Osteoblast (primary cell): Measurements from ENCODE around the gene UBL7. TPM values are rescaled to one million over a fixed set of nuclear protein-coding genes. Genes with fewer than 3 reads are reported as not detected.

Source experiments
- DNase-seq: peaks from one replicate; pipeline ENCODE4 v3.0.0; 2011; ENCODE audit warnings: low spot score, mixed read lengths; ENCODE audit not compliant: insufficient read length; ENCODE audit errors: missing footprints
- H2AFZ ChIP-seq: 2 replicates; pipeline ENCODE4 v1.6.0; 2011; ENCODE audit warnings: mild to moderate bottlenecking, low read length
- H3K27ac ChIP-seq: 2 replicates; pipeline ENCODE4 v1.5.1; 2011; ENCODE audit warnings: mild to moderate bottlenecking, low read depth, low read length, moderate library complexity
- H3K27me3 ChIP-seq: 2 replicates; pipeline ENCODE4 v1.6.0; 2012; ENCODE audit warnings: mild to moderate bottlenecking, control low read depth, inconsistent platforms, low read length, moderate library complexity; ENCODE audit not compliant: insufficient read depth
- H3K36me3 ChIP-seq: 2 replicates; pipeline ENCODE4 v1.5.1; 2011; ENCODE audit warnings: mild to moderate bottlenecking, low read length, control low read depth, moderate library complexity; ENCODE audit not compliant: insufficient read depth
- H3K4me1 ChIP-seq: 2 replicates; pipeline ENCODE4 v1.5.1; 2011; ENCODE audit warnings: mild to moderate bottlenecking, low read length, control low read depth, moderate library complexity; ENCODE audit not compliant: insufficient read depth
- H3K4me2 ChIP-seq: 2 replicates; pipeline ENCODE4 v1.6.0; 2011; ENCODE audit warnings: mild to moderate bottlenecking, low read length; ENCODE audit not compliant: insufficient read depth
- H3K4me3 ChIP-seq: fragments of 200-600 bp; sonication (generic); 3 replicates; pipeline ENCODE4 v1.5.1; 2012; ENCODE audit warnings: mild to moderate bottlenecking, low read length, inconsistent platforms; ENCODE audit not compliant: insufficient read depth
- H3K79me2 ChIP-seq: 2 replicates; pipeline ENCODE4 v1.6.0; 2012; ENCODE audit warnings: mild to moderate bottlenecking, low read length, control low read depth, inconsistent platforms; ENCODE audit not compliant: insufficient read depth
- H3K9me3 ChIP-seq: 2 replicates; pipeline ENCODE4 v1.5.1; 2011; ENCODE audit warnings: low read depth, low read length, control low read depth
- H4K20me1 ChIP-seq: 2 replicates; pipeline ENCODE4 v1.6.0; 2012; ENCODE audit warnings: mild to moderate bottlenecking, low read length, control low read depth; ENCODE audit not compliant: insufficient read depth
- total RNA-seq: library from RNA; depleted of rRNA; stranded (reverse); fragments of >200 nt; gene quantifications from 2 replicates; pipeline ENCODE4 v1.2.3, GENCODE V29; 2012
- TF ChIP-seq, protein P1 (sequence below): IDR thresholded peaks from 2 replicates; pipeline ENCODE4 v1.5.1; 2011; ENCODE audit warnings: mild to moderate bottlenecking, low read depth, low read length, moderate library complexity; ENCODE audit errors: extremely low read depth

Gene UBL7
- total RNA-seq, 1 donor, result 39.8 TPM

DNA sequence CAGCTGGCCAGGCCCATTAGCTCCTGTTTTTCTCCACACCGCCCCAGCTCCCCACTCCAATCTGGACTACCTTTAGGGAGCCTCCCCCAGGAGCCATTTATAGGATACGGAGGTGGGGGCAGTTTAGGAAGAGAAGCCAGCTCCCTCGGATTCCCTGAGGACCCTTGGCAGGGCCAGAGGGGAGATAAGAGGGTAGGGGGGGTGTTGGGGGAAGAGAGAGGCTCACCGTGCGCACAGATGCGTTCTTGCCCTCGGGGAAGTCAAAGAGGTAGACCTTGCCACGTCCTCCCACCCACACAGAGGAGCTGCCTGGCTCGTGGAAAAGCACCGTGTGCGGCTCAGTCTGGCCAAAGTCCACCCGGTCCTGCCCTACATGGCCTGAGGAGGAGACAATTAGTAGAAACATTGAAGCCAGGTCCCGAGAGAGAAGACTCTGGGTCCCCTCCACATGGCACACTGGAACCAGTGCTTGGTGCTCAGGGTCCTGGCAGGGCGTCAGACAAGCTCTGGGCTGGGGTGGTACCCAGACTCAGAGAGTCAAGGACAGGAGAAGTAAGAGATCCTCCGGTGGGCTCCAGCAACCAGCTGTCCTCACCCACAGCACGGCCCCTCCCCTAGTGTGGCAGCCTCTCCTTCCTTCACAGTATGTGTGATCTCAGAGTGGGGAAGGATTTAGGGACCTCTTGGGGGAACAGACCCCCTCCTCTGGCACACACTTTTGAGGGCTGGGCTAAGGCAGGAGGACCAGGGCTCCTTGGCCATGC, 42.2 kb downstream of the UBL7 start:
- H3K4me2 ChIP-seq, result no peak overlapping the region
- DNase-seq, result peak; percentile 50
- peaks cover 47% of the 10 kb centered on the region for H3K36me3 ChIP-seq
- H3K4me1 ChIP-seq, result peaks cover 92% of the 10 kb centered on the region
- H3K4me3 ChIP-seq, result no peak overlapping the region
- TF ChIP-seq, protein P1, sequence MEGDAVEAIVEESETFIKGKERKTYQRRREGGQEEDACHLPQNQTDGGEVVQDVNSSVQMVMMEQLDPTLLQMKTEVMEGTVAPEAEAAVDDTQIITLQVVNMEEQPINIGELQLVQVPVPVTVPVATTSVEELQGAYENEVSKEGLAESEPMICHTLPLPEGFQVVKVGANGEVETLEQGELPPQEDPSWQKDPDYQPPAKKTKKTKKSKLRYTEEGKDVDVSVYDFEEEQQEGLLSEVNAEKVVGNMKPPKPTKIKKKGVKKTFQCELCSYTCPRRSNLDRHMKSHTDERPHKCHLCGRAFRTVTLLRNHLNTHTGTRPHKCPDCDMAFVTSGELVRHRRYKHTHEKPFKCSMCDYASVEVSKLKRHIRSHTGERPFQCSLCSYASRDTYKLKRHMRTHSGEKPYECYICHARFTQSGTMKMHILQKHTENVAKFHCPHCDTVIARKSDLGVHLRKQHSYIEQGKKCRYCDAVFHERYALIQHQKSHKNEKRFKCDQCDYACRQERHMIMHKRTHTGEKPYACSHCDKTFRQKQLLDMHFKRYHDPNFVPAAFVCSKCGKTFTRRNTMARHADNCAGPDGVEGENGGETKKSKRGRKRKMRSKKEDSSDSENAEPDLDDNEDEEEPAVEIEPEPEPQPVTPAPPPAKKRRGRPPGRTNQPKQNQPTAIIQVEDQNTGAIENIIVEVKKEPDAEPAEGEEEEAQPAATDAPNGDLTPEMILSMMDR, result no peak
- peaks cover 100% of the 10 kb centered on the region for H3K79me2 ChIP-seq
- H4K20me1 ChIP-seq, result peaks cover 38% of the 10 kb centered on the region
- peak overlapping the region; percentile 77 for H3K27ac ChIP-seq
- H2AFZ ChIP-seq, result no peak overlapping the region
- no peaks in the 10 kb centered on the region for H3K27me3 ChIP-seq
- H3K9me3 ChIP-seq, result no peaks in the 10 kb centered on the region

DNA sequence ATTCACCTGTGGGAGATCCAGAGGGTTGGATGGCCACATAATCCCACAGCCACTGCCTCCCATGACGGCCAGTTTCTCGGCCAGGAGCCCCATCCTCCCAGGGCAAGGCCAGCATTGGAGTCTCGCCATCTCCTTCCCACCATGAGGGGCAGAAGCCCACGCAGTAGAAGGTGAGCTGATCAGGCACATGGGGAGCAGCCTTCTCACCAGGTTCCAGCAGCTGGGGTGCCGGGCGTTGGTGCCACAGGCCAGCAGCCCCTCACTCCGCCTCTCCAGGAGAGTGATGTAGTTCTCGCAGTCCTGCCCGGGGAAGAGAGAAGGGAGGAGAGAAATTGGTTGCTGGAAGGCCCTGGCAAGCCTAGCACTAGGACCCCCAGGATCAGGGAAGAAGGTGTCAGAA, 43.3 kb downstream of the UBL7 start:
- Histone ChIP-seq H2AFZ (no peak overlapping the region), H3K4me1 (peaks cover 81% of the 10 kb centered on the region)

DNA sequence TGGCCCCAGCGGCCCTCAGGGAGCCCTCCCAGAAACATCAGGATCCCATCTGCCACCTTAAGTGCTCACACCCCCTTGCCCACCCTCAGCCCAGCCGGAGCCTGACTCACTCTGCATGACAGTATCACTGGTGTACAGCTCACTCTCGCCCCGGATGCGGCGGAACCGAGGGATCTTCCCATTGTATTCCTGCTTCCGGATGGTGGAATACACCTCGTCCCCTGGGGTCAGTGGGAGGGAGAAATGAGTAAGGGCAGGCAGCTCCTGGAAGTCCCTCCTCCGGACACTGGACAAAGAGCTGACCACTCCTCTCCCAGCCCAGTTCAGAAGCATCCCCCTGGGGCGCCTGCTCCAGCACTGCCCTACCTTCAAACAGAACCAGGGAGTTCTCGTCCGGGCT, 43.7 kb downstream of the UBL7 start:
- Histone ChIP-seq H3K4me3 (peak overlapping the region; percentile 41), H3K36me3 (peaks cover 61% of the 10 kb centered on the region), H2AFZ (no peak overlapping the region), H3K27me3 (no peaks in the 10 kb centered on the region), H3K27ac (peak overlapping the region; percentile 75), H3K4me1 (peaks cover 77% of the 10 kb centered on the region), H3K79me2 (peaks cover 94% of the 10 kb centered on the region), H3K9me3 (no peaks in the 10 kb centered on the region), H4K20me1 (peaks cover 35% of the 10 kb centered on the region), H3K4me2 (peak overlapping the region; percentile 41)
- TF ChIP-seq, protein P1, result no peak
- peak; percentile 99 for DNase-seq

More for the DNA sequence above, 43.3 kb downstream of the UBL7 start:
- Histone ChIP-seq H4K20me1 (peaks cover 33% of the 10 kb centered on the region), H3K4me2 (peak overlapping the region; percentile 41), H3K9me3 (no peaks in the 10 kb centered on the region), H3K27me3 (no peaks in the 10 kb centered on the region), H3K79me2 (peaks cover 99% of the 10 kb centered on the region), H3K4me3 (peak overlapping the region; percentile 41), H3K27ac (peak overlapping the region; percentile 75), H3K36me3 (peaks cover 57% of the 10 kb centered on the region)
- TF ChIP-seq, protein P1, result no peak
- DNase-seq, result no peak
